ENCODE data around the gene TJAP1. TPM values are rescaled to one million over a fixed set of nuclear protein-coding genes. Genes with fewer than 3 reads are reported as not detected.

TJAP1 gene
- total and polyA plus RNA-seq, 2 of the 8 experiments (the other 6 are each of a cell fraction or from before 2014, with no cell fraction given), result 30.7 to 40.4 TPM

GRCh38 chr6:43540507-43540906, 63.1 kb downstream of the TJAP1 start:
- Histone ChIP-seq H3K23ac (ENCODE audit: insufficient read length) (no peak overlapping the region), H3K9ac (replicated peaks in 1 of 4; ENCODE audit: extremely low read depth in 1 of 4, low read depth in 3 of 4, low read length in 3 of 4) (no peak overlapping the region), H3K4me3 (ENCODE audit: extremely low read depth in 1 of 4, insufficient read depth in 2 of 4, low read depth in 3 of 4, low read length in 4 of 4) (no peak overlapping the region), H3K79me2 (ENCODE audit: control insufficient read depth in 1 of 2, insufficient read depth in 2 of 2, low read length in 2 of 2) (no peaks in the 10 kb centered on the region), H3K27me3 (replicated peaks in 1 of 4; ENCODE audit: control insufficient read depth in 3 of 4, extremely low read depth in 1 of 4, insufficient read depth in 3 of 4, low read length in 3 of 4) (no peaks in the 10 kb centered on the region; a peak in 1 of 7 replicates), H3K9me3 (ENCODE audit: insufficient read depth in 2 of 2, low read depth in 1 of 2, low read length in 1 of 2) (no peaks in the 10 kb centered on the region), H3K14ac (ENCODE audit: insufficient read length) (no peak overlapping the region), H3K23me2 (ENCODE audit: low read depth, low read length) (no peaks in the 10 kb centered on the region), H2BK15ac (ENCODE audit: low read length) (no peak overlapping the region), H3K27ac (ENCODE audit: low read depth, low read length) (no peak overlapping the region), H2AFZ (ENCODE audit: low read length) (no peak overlapping the region), H3K4me1 (replicated peaks in 1 of 4; ENCODE audit: control insufficient read depth in 3 of 4, insufficient read depth in 4 of 4, low read length in 3 of 4) (no peaks in the 10 kb centered on the region), H3K56ac (replicated peaks; ENCODE audit: insufficient read length, low read depth, low read length) (no peak overlapping the region), H3K36me3 (ENCODE audit: control insufficient read depth in 2 of 4, insufficient read depth in 4 of 4, low read length in 3 of 4) (peaks cover 4 to 62% (median 36%) of the 10 kb centered on the region in 4 experiments), H2BK20ac (ENCODE audit: low read length) (no peak overlapping the region), H3K4ac (replicated peaks; ENCODE audit: insufficient read length, low read depth, low read length) (no peak overlapping the region), H2BK5ac (ENCODE audit: low read depth, low read length) (no peak overlapping the region), H2AK5ac (ENCODE audit: low read depth, low read length) (no peak overlapping the region), H3K4me2 (ENCODE audit: insufficient read depth in 1 of 2, low read depth in 2 of 2, low read length in 2 of 2) (no peak overlapping the region), H2BK12ac (ENCODE audit: low read depth, low read length) (no peak overlapping the region), H4K5ac (ENCODE audit: insufficient read length, low read depth, low read length) (no peak overlapping the region), H3K18ac (ENCODE audit: extremely low read depth, low read length) (no peak overlapping the region), H4K20me1 (replicated peaks in 1 of 2; ENCODE audit: control insufficient read depth in 1 of 2, insufficient read depth in 2 of 2, low read length in 2 of 2) (peaks cover 0 to 5% of the 10 kb centered on the region in 2 experiments), H3K79me1 (ENCODE audit: low read depth, low read length) (no peaks in the 10 kb centered on the region), H4K91ac (replicated peaks; ENCODE audit: insufficient read length, low read length) (no peak overlapping the region), H2BK120ac (replicated peaks; ENCODE audit: low read depth, low read length) (no peak overlapping the region), H4K8ac (ENCODE audit: extremely low read depth, insufficient read depth, low read length) (no peak overlapping the region)
- 94% methylated on average over 5 of the region's 5 CpGs; no CpG with 5 or more reads in 1 of the 2 experiments for WGBS, 2 experiments (ENCODE audit: extremely low coverage in 1 of 2, insufficient coverage in 1 of 2, insufficient read length in 1 of 2, insufficient replicate concordance in 2 of 2, low coverage in 1 of 2, low lambda C conversion rate in 2 of 2, missing lambda C conversion rate in 1 of 2)
- DNase-seq (ENCODE audit: low read depth in 1 of 2, low spot score in 2 of 2) (no peak), FAIRE-seq (no peak)
- CTCF ChIA-PET (ENCODE audit: partially characterized antibody), result no interaction called here
- POLR2A ChIA-PET (ENCODE audit: partially characterized antibody), result interaction anchor here (0.7 to 1.9 kb wide), 4 partner anchors 11 to 549 kb away, joined by 3 to 5 read pairs (median 3); no protein-coding TSS in a partner anchor
- TF ChIP-seq, protein P1, sequence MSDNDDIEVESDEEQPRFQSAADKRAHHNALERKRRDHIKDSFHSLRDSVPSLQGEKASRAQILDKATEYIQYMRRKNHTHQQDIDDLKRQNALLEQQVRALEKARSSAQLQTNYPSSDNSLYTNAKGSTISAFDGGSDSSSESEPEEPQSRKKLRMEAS (IDR thresholded peaks at IDR 0.05), result no peak
- TF ChIP-seq, protein P2, sequence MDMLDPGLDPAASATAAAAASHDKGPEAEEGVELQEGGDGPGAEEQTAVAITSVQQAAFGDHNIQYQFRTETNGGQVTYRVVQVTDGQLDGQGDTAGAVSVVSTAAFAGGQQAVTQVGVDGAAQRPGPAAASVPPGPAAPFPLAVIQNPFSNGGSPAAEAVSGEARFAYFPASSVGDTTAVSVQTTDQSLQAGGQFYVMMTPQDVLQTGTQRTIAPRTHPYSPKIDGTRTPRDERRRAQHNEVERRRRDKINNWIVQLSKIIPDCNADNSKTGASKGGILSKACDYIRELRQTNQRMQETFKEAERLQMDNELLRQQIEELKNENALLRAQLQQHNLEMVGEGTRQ (IDR thresholded peaks at IDR 0.05; ENCODE audit: low read length), result no peak
- TF ChIP-seq YY1 (IDR thresholded peaks at IDR 0.05; ENCODE audit: low read depth, low read length) (no peak), SIN3A (conservative IDR thresholded peaks at IDR 0.05 in 1 of 2, IDR thresholded peaks at IDR 0.05 in 1 of 2; ENCODE audit: low read depth in 1 of 2, low read length in 2 of 2) (no peak), TEAD4 (IDR thresholded peaks at IDR 0.05; ENCODE audit: low read depth, low read length) (no peak), CTBP2 (IDR thresholded peaks at IDR 0.05; ENCODE audit: borderline replicate concordance, insufficient read depth, insufficient read length, low read length) (no peak), NRF1 (IDR thresholded peaks at IDR 0.05; ENCODE audit: low read depth, low read length) (no peak), SIRT6 (IDR thresholded peaks at IDR 0.05; ENCODE audit: low read length) (no peak), KDM5A (IDR thresholded peaks at IDR 0.05; ENCODE audit: low read length) (no peak), RFX5 (IDR thresholded peaks at IDR 0.05; ENCODE audit: borderline replicate concordance, low read depth, low read length) (no peak), JUN (IDR thresholded peaks at IDR 0.05; ENCODE audit: low read depth, low read length) (no peak)

All from H1 (cell line).